HFFc6 (cell line): ENCODE results near the gene SLC25A29. TPM values are rescaled to one million over a fixed set of nuclear protein-coding genes. Genes with fewer than 3 reads are reported as not detected.
"Not testable (repeated sequence)": the region's sequence is repeated elsewhere in the genome, so short reads cannot be mapped to it uniquely, and the experiment has no call there.

Source experiments
- DNase-seq: peaks from one replicate; pipeline ENCODE4 v3.0.0-alpha.2; 2018
- H3K27ac Mint-ChIP-seq: 2 replicates; pipeline ENCODE4 v1.8.0; 2020; ENCODE audit warnings: mild to moderate bottlenecking, mixed read lengths
- H3K27me3 Mint-ChIP-seq: 2 replicates; pipeline ENCODE4 v1.8.0; 2021; ENCODE audit warnings: mild to moderate bottlenecking, moderate library complexity, mixed read lengths; ENCODE audit not compliant: insufficient read depth
- H3K36me3 Mint-ChIP-seq: 2 replicates; pipeline ENCODE4 v1.8.0; 2021; ENCODE audit warnings: low read depth, mixed read lengths
- H3K4me1 Mint-ChIP-seq: 2 replicates; pipeline ENCODE4 v1.8.0; 2020; ENCODE audit warnings: low read depth, mixed read lengths
- H3K4me3 Mint-ChIP-seq: 2 replicates; pipeline ENCODE4 v1.8.0; 2020; ENCODE audit warnings: mild to moderate bottlenecking, moderate library complexity, mixed read lengths
- H3K9me3 Mint-ChIP-seq: 2 replicates; pipeline ENCODE4 v1.8.0; 2020; ENCODE audit warnings: mild to moderate bottlenecking, mixed read lengths
- CTCF ChIP-seq: fragments of 200-600 bp; sonication (generic); IDR thresholded peaks from 2 replicates; pipeline ENCODE4 v1.5.0; 2021; ENCODE audit warnings: antibody characterized with exemption, mild to moderate bottlenecking
- total RNA-seq, 6 experiments: library from RNA; stranded (reverse); fragmentation: NEBNext Ultra II Directional; extraction: Animal tissue kit (Norgen Biotek cat#: 25700); gene quantifications; 2 replicates in 1 of 6; 3 replicates in 5 of 6; pipeline ENCODE4 v1.2.3, GENCODE V29; 2021

SLC25A29 gene
- total RNA-seq, 6 experiments from 2014 or later = 6.5 to 8.6 (median 7.7) TPM

DNA sequence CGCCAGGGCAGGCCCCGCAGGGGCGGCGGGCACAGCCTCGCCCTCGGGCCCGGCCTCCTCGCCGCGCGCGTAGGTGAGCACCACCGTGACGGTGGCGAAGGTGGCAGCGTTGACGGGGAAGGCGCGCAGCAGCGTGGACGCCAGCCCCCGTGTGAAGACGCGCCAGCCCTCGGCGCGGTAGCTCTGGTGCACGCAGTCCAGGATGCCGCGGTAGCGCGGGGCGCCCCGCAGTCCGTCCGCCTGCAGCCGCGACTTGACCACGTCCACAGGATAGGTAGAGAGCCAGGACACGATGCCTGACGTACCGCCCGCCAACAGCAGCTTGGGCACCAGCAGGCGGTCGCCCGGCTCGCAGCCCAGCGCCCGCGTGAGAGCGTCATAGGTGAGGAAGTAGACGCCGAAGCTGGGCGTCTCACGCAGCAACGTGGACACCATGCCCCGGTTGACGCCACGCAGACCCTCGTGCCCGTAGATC, 13.9 kb downstream of the SLC25A29 start:
- H3K9me3 Mint-ChIP-seq = no peaks in the 10 kb centered on the region
- no peak for TF ChIP-seq CTCF
- no peaks in the 10 kb centered on the region for H3K36me3 Mint-ChIP-seq
- no peak overlapping the region for H3K27ac Mint-ChIP-seq
- peaks cover 11% of the 10 kb centered on the region for H3K4me1 Mint-ChIP-seq
- DNase-seq = no peak
- H3K4me3 Mint-ChIP-seq = no peak overlapping the region
- no peaks in the 10 kb centered on the region; the same call in none of the 2 replicates for H3K27me3 Mint-ChIP-seq

- Mint-ChIP-seq H3K27me3 (no peaks in the 10 kb centered on the region; the same call in 1 of the 2 replicates), H3K27ac (no peak overlapping the region), H3K36me3 (no peaks in the 10 kb centered on the region), H3K9me3 (no peaks in the 10 kb centered on the region), H3K4me3 (no peak overlapping the region), H3K4me1 (peaks cover 4% of the 10 kb centered on the region; the same call in 1 of the 2 replicates)
- no peak for DNase-seq
- no peak for TF ChIP-seq CTCF
Observed at GRCh38 chr14:100291305-100292075, 14.8 kb downstream of the SLC25A29 start.

DNA sequence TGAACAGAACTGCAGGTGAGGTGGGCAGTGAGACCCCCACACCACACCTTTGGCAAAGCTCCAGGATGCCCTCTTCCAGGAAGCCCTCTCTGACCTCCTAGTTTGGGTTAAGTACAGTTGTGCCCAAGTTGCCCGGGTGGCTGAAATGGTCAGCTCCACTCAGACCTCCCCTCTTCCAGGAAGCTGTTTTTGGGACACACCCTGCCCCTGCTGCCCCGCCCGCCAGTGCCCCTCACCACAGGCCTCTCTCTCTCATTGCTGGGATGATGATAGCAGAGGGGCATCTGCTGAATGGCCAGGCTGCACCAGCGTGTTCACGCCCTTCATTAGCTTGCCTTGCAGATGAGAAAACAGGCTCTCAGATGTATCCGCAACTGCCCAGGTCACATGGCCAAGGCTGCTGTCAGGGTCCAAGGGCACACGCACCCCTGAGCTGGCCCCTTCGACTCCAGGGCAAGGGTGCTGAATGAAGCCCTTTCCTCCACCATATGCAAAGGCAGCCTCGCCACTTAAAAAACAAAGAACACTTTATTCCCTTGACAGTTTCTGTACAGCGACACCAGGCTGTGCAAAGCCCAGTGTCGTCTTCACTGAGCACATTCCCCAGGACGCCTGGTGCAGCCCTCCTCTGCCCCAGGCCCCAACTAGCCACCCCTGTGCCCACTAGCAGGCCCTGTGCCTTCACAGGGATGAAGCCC, 15.5 kb downstream of the SLC25A29 start:
- H3K9me3 Mint-ChIP-seq = no peaks in the 10 kb centered on the region
- TF ChIP-seq CTCF = no peak
- H3K4me1 Mint-ChIP-seq = peaks cover 10% of the 10 kb centered on the region
- no peaks in the 10 kb centered on the region; the same call in 1 of the 2 replicates for H3K27me3 Mint-ChIP-seq
- DNase-seq = no peak
- no peak overlapping the region for H3K4me3 Mint-ChIP-seq
- H3K36me3 Mint-ChIP-seq = no peaks in the 10 kb centered on the region
- H3K27ac Mint-ChIP-seq = no peak overlapping the region

DNA sequence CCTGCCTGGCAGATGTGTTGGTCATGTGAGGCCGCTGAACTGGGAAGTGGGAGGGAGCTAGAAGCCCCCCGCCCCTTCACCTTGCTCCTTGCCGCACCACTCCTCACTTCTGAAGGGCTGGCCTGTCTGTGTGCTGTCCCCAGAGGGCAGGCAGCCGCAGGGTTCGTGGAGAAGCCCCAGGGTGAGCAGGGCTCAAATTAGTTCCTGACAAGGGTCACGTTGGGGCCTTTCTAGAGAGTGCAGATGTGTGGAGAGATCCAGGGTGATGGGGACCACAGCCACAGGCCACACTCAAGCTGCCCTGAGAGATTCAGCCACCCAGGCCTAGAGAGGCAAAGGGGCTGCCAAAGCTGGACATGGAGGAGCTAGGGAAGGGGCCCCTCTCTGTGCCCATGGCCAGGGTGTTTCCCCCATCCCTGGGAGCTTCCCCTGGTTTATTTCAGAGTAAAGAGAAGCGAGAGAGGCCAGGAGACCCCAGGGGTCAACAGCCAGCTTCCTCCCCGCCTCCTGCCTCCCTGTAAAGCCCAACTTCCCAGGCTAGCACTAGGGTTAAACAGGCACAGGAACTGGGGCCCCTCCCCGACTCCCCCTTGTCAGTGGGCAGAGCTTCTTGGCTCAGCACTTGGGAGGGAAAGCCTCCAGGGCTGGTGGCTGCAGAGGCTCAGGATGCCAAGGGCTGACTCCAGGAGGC, 16.2 kb downstream of the SLC25A29 start:
- no peaks in the 10 kb centered on the region; the same call in 1 of the 2 replicates for H3K27me3 Mint-ChIP-seq
- no peak overlapping the region for H3K27ac Mint-ChIP-seq
- no peaks in the 10 kb centered on the region for H3K36me3 Mint-ChIP-seq
- no peak for DNase-seq
- no peak overlapping the region for H3K4me3 Mint-ChIP-seq
- TF ChIP-seq CTCF = no peak
- H3K4me1 Mint-ChIP-seq = peaks cover 10% of the 10 kb centered on the region
- no peaks in the 10 kb centered on the region for H3K9me3 Mint-ChIP-seq

DNA sequence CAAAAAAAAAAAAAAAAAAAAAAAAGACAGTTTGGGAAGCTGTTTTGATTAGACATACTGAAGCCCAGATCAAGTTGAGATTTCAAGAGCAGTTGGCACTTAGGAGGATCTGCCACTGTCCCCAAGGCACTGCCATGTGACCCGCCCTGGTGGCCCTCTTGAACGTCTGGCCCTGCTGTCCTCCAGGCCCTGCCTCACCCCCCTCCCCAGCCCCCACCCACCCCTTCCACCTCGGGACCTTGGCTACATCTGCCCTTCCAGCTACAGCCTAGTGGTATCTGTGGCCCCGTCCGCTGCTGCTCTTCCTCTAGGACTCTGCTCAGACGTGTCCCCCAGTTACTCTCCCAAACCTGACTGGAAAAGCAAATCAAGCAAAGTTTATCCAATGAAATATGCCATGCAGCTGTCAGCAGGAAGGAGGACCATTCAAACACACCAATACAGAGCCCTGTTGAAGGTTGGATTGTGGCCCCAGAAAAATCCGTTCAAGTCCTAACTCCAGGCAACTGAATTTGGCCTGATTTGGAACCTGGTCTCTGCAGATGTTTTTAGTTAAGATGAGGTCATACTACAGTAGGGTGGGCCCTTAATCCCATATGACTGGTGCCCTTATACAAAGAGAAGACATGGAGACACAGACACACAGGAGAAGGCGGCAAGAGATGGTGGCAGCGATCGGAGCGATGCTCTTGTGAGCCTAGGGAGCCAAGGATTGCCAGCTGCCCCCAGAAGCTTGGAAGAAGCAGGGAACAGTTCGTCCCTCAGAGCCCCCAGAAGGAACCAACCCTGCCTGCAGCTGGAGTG, 17.7 kb downstream of the SLC25A29 start:
- peaks cover 16% of the 10 kb centered on the region for H3K4me1 Mint-ChIP-seq
- no peaks in the 10 kb centered on the region for H3K9me3 Mint-ChIP-seq
- no peak overlapping the region for H3K4me3 Mint-ChIP-seq
- H3K27me3 Mint-ChIP-seq = peaks cover 5% of the 10 kb centered on the region
- H3K27ac Mint-ChIP-seq = no peak overlapping the region
- H3K36me3 Mint-ChIP-seq = no peaks in the 10 kb centered on the region
- no peak for DNase-seq
- no peak for TF ChIP-seq CTCF

GRCh38 chr14:100287998-100288295, 18.3 kb downstream of the SLC25A29 start:
- not testable (repeated sequence) for DNase-seq, H3K4me3 Mint-ChIP-seq, H3K27ac Mint-ChIP-seq, H3K27me3 Mint-ChIP-seq, H3K36me3 Mint-ChIP-seq, H3K9me3 Mint-ChIP-seq
- H3K4me1 Mint-ChIP-seq = peaks cover 16% of the 10 kb centered on the region
